Activated T-cell treated with anti-CD3 and anti-CD28 coated beads, Interleukin-2, amount 50 U/mL, for 48 hours (primary cell): Measurements from ENCODE around the gene SDK2.

Source experiments
- DNase-seq, 2 experiments: peaks; one replicate each; pipeline ENCODE4 v3.0.0-alpha.2; 2020

Gene SDK2

DNA sequence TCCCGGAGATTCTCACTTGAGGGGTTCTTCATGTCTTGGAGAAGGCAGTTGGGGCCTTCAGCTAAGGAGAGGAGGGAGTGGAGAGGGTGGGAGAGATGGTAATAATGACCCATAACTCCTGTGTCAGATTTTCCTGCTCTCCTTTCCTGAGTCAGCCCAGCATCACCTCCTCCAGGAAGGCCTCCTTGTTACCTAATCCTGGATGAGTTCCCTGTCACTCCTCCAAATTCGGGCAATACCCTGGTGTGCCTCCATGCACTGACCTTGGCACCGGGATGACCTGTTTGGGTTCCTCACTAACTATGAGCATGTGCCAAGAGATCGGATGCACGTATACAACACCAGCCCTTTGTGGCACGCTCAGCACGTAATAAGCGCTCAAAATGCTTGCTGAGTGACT, 38.8 kb downstream of the SDK2 start:
- DNase-seq: no peak

DNA sequence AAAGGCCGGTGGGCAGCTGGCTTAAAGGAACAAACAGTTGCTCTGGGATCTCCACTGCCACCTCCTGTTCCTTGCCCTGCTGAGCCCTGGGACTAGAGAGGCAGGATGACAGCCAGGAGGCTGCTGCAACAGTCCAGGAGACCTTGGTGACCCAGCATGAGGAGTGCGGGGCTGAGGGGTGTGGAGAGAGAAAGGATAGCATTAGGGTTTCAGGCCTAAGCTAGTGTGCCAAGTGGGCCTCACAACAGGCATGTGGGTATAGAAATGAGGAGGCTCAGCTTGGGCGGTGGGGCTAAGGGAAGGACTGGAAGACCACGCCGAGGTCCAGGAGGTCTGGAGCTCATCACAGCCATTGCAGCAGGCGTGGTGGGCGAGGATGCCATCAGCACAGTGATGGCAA, 39.8 kb downstream of the SDK2 start:
- no peak for DNase-seq

DNA sequence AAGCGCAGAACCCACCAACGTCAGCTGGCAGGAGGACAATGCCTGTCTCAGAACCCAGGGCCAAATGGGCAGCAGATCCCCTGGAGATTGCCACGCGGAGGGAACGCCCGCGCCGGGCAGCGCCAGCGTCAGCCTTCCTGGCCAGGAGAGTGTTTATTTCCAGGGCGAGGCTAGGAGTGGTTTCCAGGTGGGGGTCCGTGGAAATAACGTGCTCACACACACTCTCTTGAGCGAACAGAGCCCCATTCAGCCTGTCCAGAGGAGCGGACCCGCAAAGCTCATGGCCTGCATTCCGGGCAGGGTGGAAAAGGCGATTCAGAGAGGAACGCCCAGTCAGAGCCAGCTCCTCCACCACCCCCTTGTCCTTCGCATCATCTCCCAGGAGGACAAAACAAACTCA, 40.3 kb downstream of the SDK2 start:
- no peak for DNase-seq

DNA sequence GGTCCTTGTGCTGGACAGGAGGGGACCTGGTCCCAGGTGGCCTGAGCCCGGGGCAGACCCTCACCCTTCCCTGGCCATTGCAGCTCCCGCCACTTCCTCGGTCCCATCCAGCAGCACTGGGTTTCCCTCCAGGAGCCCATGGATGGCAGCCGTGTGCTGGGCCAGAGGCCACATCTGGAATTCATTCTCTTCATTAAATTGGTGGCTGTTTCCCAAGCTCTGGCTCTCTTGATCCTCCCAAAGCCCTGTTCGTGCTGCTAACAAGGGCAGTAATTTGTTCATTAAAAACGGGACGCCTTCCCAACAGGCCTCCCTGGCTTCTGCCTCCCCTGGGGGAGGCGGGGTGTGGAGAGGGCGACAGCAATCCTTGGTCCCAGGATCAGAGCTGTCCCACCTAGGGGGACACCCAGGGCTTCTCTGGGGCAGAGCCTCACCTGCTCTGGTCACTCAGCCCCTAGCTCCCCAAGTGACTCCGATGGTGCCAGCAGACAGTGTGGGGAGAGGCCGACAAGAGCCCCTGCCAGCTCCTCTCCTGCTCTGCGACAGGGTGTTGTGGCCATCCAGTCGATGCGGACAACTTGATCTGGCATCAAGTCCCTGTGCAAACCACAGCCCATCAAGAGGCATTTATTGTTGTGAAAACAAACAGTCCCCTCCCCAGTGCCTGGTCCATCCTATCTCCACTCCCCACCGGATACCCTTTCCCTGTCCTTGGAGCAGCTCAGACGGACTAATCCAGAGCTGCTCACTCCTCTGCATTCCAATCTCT, 44.0 kb downstream of the SDK2 start:
- DNase-seq: no peak

DNA sequence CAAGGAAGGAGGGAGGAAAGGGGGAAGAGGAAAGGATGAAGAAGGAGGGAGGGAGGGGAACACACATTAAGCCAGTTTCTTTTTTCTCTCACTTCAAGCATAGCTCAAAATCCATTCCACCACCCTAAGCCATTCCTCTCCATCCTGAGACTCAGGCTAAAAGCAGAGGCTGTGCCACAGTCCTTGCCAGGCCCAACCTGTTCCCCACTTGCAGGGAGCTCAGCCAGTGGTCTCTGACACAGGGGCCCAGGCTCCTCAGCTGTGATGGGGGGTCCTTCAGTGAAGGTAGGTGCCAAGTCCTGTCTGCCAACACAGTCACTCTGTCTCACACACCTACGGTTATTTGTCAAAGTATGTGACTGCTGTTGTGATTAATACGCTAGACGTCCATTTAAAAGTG, 44.6 kb downstream of the SDK2 start:
- no peak for DNase-seq

DNA sequence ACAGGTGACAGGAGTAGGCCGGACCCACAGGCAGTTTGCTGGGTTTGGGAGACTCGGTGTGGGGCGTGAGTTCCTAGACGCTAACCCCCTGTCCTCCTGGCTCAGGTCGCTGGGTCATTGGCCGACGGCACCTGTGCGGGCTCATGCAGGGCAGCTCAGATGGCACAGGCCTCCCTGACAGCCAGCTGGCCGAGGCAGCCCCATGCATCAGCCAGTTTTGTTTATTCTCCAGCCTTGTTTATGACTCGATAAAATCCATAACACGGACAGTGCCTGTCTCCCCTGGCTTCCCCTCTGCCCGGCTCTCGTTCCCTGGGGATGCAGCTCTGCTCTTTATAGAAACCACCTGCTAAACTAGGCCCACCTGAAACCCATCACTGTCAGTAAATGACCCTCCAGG, 46.0 kb downstream of the SDK2 start:
- no peak for DNase-seq

DNA sequence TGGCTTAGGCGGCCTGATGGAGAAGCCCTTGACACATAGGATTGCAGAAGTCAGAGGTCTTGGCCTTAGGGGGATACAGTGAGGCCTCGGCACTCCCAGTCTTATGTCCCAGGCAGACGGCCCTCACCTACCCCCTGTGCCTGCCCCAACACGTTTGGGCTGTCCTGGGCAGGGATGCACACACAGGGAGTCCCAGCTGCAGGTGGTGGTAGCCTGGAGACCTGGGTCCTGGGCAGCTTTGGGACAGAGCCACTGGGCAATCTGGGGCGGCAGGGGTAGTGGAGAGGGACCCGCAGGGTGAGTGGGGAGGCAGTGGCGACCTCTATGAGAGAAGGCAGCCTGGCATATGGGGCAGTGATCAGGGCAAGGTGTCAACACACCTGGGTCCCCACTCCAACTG, 48.3 kb downstream of the SDK2 start:
- no peak for DNase-seq

DNA sequence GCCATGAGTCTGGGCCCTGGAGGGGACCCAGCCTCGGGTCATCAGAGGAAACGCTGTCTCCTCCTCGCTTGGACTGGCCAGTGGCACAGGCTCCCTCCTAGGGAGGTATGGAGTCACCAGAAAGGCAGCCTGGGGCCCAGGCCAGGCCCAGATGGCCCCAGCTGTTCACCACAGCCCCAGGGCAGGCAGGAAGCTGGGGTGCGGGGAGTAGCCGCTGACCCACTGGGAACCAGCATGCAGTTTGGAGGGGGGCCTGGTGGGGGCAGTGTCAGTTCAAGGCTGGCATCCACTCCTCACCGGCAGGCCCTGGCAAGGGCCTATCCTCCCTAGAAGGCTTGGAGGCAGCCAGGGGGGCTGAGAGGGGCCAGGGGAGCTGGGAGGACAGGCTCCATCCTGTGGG, 48.8 kb downstream of the SDK2 start:
- peak; percentile 67 to 72 for DNase-seq

DNA sequence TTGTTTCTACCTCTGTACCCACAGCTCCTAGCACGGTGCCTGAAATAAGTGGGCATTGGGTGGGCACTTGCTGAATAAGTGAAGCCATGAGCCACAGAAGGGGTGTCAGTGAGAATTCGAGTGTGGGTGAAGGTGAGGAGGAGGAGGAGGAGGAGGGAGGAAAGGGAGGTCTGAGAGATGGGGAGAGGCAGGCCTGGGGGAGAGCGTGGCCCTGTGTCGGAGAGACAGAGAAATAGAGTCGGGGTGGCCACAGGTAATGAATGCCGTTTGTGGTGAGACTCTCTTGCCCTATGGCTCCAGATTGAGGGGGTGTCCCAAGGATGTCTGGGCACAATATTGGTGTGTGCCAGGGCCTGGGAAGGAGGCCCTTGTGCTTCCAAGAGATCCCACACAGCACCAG, 49.2 kb downstream of the SDK2 start:
- DNase-seq: no peak

DNA sequence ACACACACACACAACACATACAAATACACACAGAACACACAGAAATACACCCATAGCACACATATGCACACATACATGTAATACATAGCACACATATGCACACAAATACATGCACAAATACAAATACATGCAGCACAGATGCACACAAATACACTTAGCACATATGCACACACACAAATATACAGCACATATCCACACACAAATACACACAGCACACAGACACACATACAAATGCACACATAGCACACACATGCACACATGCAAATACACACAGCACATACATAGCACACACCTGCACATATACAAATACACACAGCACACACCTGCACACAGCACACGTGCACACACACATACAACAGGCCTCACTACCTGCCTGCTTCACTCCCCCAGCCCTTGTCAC, 49.6 kb downstream of the SDK2 start:
- DNase-seq: no peak

DNA sequence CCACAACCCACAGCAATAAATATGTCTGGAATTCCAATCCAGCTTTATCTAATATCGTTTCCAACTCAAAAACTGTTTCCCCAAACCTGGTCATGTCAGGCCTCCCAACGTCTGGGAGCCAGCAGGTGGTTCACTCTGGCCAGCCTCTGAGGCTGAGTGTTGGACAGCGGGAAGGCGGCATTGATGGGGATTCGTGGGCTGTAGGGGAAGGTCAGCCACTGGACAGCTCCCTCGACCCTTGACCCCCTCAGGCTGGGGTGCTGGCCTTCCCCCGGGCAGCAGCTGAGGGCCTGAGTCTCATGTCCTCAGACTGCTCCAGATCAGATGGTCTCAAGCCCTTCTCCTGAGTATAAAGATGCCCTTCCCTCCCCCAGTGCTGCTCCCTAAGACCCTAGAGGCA, 50.2 kb downstream of the SDK2 start:
- DNase-seq: no peak

DNA sequence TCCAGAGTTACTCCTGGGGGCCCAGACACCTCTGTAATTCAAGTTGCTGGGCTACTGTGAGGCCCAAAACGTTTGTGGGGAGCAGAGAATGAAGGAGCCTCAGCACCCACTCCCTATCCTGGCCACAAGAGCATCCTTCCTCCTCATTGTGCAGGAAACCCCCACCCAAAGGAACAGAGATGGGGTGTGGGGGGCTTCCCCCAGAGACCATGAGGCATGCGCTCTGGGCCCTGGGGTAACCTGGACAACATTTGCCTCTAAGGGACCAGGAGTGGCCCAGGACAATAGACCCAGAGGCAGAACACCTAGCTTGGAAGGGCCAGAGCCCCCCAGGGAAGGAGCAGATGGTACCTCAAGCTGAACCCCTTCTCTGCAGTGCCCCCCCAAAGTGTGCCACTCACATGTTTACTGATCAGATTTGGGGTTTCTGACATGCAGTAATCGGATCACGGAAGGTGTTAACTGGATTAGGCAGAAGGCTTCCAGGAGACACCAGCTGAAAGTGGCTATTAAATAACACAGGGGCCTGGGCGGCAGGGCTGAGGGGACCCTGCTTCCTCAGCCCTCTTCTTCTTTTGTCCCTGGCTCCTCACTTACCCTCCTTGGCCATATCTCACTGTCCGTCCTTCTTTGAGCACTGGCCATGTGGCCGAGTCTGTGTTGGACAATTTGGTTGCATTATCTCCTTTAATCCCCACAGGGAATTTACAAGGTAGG, 50.8 kb downstream of the SDK2 start:
- DNase-seq: peak in 1 of 2 experiments; percentile 26

DNA sequence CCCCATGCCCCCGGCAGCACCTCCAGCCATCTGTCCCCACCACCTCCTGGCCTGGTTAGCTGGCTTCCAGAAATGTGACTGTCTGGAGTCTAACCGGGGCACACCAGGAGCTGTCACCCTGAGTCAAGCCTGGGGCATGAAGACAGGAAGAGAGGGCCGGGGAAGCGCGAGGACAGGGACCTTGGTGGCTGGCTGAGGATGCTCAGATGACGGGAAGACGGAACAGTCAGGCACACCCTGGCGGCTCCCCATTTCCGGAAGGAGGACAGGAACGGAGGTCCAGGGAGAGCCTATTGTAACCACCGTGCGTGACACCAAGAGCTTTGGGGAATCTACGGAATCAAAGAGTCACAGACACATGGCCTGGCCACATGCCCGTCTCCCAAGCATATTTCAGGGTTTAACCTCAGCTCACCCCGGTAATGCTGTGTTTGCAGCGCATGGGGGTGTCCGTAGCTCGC, 51.7 kb downstream of the SDK2 start:
- peak; percentile 46 to 54 for DNase-seq

DNA sequence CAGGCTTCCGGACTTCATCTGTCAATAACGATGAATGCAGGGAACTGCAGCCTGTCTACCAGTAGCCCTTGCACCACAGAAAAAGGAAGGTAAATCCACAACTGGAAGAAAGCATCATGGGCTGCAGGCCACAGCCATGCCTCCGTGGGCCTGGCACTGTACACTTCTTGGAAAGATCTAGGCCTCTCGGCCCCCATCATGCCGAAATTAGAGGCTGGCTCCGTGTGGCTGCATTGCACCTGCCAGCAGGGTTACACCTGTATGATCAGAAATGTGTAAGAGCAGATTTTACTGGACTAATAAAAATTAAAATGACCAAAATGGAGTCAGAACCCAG, 52.2 kb downstream of the SDK2 start:
- no peak for DNase-seq

DNA sequence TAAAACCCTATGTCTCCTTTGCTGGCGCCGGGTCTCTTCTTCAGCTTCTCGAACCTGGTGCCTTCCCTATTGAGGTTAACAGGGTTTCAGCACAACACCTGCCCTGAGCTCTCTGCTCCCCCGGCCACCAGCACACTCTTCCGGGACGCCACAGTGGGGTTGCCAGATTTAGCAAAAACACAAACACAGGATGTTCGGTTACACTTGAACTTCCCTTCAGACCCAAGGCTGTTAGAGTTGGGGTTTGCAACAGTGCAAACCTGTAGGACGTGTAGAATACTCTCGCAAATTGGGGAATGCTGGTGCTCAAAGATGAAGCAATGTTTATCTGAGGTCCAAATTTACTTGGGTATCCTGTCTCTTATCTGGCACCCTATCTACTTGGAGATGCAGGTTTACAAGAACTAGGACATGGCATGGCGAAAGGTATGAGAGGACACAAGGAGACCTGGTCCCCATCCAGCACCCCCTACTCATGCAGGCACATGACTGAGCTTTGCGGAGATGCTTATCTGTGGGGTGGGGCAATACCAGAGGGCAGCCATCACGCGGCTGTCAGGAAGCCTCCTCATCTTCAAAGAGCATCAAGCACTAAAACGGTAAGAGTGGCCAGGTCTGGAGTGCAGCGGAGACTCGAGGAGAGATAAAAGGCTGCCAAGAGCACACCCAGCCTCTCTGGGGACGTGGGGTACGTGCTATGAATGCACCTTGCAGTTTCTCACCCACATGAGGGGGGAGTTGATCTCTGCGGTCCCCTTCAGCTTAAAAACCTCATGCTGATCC, 52.8 kb downstream of the SDK2 start:
- peak; percentile 41 to 50 for DNase-seq

DNA sequence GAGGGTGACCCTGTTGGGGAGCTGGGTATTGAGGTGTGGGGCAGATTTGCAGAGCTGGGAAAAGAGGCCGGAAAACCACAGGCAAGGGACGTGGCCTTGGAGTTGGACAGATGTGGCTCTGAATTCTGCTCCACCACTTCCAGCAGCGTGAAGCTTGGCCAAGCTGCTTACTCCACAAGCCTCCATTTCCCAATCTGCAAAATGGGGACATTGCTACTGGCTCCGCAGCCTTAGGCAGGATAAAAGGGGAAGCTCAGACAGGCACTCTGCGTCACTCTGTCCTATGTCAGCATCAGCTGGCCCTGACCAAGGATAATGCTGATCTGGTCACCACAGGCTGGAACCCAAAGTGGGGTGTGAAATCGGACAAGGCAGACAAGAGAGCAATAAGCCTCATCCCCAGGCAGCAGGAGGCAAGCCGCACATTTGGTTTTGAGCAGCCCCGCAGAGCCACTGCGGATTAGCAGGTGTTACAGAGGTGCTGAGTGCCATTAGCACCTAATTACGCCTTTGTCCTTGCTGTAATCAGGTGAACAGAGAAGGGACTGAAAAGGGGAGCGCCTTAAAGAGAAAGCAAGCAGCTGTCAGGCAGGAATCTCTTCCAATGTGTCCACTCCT, 54.8 kb downstream of the SDK2 start:
- no peak for DNase-seq

DNA sequence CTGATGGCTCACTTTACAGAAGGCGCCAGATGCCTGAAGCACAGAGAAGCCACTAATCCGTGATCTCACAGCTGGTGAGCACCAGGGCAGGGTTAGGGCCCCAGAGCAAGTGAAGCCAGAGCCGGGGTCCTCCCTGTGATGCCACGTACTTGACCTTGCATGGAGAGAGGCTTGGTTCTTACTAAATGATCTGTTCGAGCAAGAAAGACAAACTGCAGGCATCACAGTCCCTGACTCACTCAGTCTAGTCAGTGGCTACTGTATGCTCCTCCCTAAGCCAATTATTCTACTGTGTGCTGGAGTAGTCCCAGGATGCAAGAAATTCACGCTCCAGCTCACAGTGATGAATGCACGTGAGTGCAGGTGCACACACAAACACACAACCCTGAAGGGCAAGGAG, 55.4 kb downstream of the SDK2 start:
- no peak for DNase-seq

DNA sequence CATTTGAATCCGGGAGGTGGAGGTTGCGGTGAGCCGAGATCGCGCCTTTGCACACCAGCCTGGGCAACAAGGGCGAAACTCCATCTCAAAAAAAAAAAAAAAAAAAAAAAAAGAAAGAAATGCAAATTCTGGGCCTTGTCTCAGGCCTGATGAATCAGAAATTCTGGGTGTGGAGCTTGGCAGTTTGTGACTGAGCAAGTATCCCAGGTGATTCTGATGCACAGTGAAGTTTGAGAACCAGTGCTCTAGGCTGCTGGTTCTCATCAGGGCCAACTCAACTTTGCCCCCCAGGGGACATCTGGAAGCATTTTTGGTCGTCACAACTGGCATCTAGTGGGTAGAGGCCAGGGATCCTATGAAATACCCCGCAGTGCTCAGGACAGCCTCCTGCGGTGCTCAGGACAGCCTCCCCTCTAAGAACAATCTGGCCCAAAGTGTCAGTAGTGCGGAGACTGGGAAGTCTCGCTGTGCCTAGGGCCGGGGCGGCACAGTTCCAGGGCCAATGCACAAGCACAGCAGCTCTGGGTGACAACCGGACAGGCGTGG, 55.9 kb downstream of the SDK2 start:
- DNase-seq: no peak

DNA sequence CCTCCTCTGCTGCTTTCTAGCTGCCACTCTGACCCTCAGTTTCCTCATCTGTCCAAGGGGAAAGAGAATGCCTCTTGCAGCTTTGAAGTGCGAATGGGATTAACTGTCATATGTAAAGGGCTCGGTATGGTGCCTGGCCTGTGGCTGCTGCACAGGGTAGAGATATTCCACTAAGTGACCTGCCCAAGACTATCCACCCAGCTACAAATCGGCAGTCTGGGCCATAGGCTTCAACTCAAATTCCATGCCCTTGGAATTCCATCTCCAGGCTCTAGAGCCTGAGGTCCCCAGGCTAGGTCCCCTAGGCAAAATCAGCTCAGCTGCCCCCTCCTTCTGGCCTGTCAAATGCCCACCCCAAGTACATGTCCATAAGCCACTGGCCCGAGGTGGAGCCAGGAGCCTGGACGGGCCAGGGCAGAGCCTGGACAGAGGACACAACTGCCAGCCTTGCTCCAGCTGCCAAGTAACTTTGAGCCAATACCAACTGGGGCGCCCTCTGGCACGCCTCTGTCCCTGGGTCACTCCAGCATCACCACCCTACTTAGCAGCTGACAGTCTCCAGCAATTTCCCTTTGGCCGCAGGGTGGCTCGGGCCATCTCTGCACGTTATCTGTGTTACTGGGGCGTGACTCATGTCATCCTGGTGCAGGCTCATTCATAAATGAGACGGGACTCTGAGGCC, 57.2 kb downstream of the SDK2 start:
- no peak for DNase-seq

DNA sequence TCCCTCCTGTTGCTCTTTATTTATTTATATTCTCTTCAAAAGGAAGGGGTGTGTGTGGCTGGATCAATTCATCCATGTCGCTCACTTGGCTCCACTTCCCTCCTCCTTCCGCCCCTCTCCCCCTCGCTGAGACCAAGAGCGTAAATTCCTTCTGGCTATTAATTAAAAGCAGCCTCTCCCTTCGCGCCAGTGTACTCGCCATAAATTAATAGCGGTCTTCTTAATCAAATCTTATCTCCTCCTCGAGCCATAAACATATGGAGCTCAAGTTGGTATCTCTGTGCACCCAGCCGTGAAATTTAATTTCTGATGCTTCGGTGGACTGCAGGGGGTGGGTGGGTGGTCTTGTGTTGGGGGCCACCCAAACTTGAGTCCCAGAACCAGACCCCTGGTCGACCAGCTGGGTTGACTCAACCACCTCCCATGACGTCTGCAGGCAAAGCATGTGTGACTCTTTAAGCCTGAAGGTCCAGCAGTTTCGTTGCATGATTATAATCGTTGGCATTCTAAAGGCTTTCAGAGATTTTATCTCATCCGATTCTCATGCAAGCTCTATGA, 57.9 kb downstream of the SDK2 start:
- no peak for DNase-seq

DNA sequence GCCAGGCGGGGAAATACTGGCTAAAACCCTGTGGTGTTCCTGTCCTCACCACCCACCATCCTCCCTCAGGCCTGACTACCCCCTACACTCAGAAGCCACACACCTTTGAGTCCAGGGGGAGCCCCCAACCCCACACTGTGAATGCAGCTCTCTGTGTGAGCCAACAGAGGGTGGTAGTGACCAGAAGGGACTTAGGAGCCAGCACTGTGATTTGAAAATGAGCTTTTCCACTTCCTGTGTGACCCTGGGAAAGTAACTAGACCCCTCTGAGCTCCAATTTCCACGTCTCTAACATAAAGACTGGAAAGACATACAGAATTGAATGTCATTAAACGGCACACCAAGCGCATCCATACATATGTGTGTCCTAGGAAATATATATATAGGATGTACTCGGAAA, 58.7 kb downstream of the SDK2 start:
- no peak for DNase-seq

DNA sequence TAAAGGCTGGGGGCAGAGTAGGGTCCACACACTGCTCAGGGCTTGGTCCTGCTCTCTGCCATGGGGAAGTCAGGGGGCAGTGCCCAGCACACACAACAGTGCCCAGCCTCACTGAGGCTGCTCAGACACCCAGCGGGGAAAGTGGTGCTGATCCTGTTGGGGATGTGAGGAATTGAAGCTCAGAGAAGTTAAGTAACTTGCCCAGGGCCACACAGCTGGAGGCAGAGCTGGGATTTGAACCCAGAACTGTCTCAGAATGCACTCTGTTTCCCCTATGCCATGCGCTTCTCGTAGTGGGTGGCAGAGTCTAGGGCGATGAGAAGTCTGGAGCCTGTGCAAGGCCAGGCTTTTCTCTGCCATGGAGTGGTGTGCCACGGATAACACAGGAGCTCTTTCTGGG, 59.3 kb downstream of the SDK2 start:
- no peak for DNase-seq
